Activated T-helper 9 cell treated with anti-CD3 and anti-CD28 coated beads, Interleukin-2, amount 50 U/mL, for 16 hours (primary cell): Measurements from ENCODE around the gene ERBB2.
"Not testable (repeated sequence)": the region's sequence is repeated elsewhere in the genome, so short reads cannot be mapped to it uniquely, and the experiment has no call there.

Source experiments
- DNase-seq: peaks from one replicate; pipeline ENCODE4 v3.0.0-alpha.2; 2020; ENCODE audit warnings: low read depth

ERBB2 gene

GRCh38 chr17:39703913-39704312 is 4.0 kb downstream of the ERBB2 start:
- DNase-seq = no peak

GRCh38 chr17:39704821-39705551 is 5.1 kb downstream of the ERBB2 start:
- DNase-seq = no peak

DNA sequence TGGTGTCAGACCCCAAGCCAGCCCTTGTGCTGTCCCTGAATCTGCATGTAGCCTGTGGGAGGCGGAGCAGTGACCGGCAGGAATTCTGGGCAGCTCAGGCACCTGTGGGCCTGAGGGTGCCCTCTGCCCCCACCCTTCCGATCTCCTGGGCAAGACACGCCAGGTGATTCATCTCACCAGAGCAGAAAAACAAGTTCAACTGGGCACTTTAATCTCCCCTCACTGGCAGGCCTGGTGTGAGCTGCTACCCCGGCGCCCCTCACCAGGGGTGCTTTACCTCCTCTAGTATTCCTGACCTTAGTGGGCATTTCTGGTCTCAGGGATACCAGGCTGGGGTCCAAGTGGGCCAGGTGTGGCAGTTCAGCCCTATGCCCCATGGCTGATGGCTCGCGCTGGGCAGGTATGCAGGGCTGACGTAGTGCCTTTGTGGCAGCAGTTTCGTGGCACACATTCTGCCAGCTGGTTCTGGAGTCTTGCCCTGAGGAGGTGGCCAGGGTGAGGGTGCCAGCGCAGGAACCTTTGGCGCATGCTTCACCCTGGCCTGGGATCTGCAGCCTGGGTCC is 6.0 kb downstream of the ERBB2 start:
- DNase-seq = no peak

GRCh38 chr17:39706383-39706782 is 6.5 kb downstream of the ERBB2 start:
- DNase-seq = no peak

DNA sequence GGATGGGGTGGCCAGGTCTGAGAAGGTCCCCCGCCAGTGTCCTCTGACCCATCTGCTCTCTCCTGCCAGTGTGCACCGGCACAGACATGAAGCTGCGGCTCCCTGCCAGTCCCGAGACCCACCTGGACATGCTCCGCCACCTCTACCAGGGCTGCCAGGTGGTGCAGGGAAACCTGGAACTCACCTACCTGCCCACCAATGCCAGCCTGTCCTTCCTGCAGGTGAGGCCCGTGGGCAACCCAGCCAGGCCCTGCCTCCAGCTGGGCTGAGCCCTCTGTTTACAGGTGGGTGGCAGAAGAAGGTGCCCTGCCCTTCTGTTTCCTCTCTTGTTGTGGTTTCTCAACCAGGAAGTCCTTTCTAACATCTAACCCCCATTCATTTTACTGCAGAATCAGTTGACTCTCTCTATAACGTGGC is 7.1 kb downstream of the ERBB2 start:
- no peak for DNase-seq

- DNase-seq = no peak
Measured at GRCh38 chr17:39709319-39709997, 9.6 kb downstream of the ERBB2 start.

- DNase-seq = no peak
Measured at GRCh38 chr17:39709998-39710964, 10.4 kb downstream of the ERBB2 start.

DNA sequence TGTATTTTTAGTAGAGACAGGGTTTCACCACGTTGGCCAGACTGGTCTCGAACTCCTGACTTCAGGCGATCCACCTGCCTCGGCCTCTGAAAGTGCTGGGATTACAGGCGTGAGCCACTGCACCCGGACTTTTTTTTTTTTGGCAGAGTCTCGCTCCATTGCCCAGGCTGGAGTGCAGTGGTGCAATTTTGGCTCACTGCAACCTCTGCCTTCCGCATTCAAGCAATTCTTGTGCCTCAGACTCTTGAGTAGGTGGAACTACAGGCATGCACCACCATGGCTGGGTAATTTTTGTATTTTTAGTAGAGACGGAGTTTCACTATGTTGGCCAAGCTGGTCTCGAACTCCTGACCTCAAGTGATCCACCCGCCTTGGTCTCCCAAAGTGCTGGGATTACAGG is 11.2 kb downstream of the ERBB2 start:
- not testable (repeated sequence) for DNase-seq

GRCh38 chr17:39711851-39712250 is 12.0 kb downstream of the ERBB2 start:
- DNase-seq = no peak

- DNase-seq = no peak
Measured at GRCh38 chr17:39714234-39714633, 14.4 kb downstream of the ERBB2 start.

GRCh38 chr17:39715375-39716072 is 15.7 kb downstream of the ERBB2 start:
- no peak for DNase-seq

- no peak for DNase-seq
Measured at GRCh38 chr17:39716073-39716818, 16.4 kb downstream of the ERBB2 start.

- DNase-seq = no peak
Measured at GRCh38 chr17:39716879-39717536, 17.1 kb downstream of the ERBB2 start.

DNA sequence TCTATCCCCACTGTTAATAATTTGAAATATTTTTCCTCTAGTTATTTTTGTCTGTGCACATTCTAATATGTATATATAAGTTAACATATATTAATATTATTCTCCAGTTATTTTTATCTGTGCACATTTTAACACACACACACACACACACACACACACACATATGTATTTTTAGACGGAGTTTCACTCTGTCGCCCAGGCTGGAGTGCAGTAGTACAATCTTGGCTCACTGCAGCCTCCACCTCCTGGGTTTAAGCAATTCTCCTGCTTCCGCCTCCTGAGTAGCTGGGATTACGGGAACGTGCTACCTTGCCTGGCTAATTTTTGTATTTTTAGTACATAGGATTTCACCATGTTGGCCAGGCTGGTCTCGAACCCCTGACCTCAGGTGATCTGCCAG is 17.8 kb downstream of the ERBB2 start:
- DNase-seq = no peak

- no peak for DNase-seq
Measured at GRCh38 chr17:39719563-39720355, 19.9 kb downstream of the ERBB2 start.

DNA sequence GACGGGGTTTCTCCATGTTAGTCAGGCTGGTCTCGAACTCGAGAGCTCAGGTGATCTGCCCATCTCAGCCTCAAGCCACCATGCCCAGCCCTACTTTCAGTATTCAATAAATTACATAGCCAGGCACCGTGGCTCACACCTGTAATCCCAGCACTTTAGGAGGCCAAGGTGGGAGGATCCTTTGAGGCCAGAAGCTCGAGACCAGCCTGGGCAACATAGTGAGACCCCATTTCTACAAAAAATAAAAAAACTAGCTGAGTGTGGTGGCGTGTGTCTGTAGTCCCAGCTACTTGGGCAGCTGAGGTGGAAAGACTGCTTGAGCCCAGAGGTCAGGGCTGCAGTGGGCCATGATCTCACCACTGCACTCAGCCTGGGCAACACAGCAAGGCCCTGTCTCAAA is 22.2 kb downstream of the ERBB2 start:
- DNase-seq = no peak

- no peak for DNase-seq
Measured at GRCh38 chr17:39722965-39723848, 23.3 kb downstream of the ERBB2 start.

- DNase-seq = no peak
Measured at GRCh38 chr17:39724731-39725130, 24.9 kb downstream of the ERBB2 start.
